H1 (cell line): ENCODE measurements around the gene SMTNL2. TPM values are rescaled to one million over a fixed set of nuclear protein-coding genes. Genes with fewer than 3 reads are reported as not detected.

Experiments
- CTCF ChIA-PET: fragments of 300-600 bp; sonication (Branson Sonifier 250); formaldehyde crosslinking; loops from one replicate; lab custom pipeline; 2021; ENCODE audit not compliant: partially characterized antibody; lab: Charles Lee
- POLR2A ChIA-PET: fragments of 300-600 bp; sonication (Branson Sonifier 250); formaldehyde crosslinking; loops from one replicate; lab custom pipeline; 2021; ENCODE audit warnings: inconsistent platforms; ENCODE audit not compliant: partially characterized antibody; lab: Charles Lee
- DNase-seq, 2 experiments: peaks; one replicate each; pipeline versions ENCODE4 v3.0.0 to v3.0.0-alpha.2; 2010 to 2022; ENCODE audit warnings: low spot score in 2 of 2, low read depth in 1 of 2, mixed read lengths in 1 of 2
- FAIRE-seq: peaks from 2 replicates; lab custom pipeline; 2011; peaks lifted over from hg19 to GRCh38; lab: Jason Lieb, UNC
- H2AFZ ChIP-seq: 2 replicates; pipeline ENCODE4 v1.8.1; 2012; ENCODE audit warnings: low read length, inconsistent platforms
- H2AK5ac ChIP-seq: 2 replicates; pipeline ENCODE4 v1.6.1; 2013; ENCODE audit warnings: low read depth, low read length
- H2BK120ac ChIP-seq: replicated peaks from 2 replicates; pipeline ENCODE3; 2013; ENCODE audit warnings: low read depth, low read length, inconsistent platforms
- H2BK12ac ChIP-seq: 2 replicates; pipeline ENCODE4 v1.6.1; 2013; ENCODE audit warnings: low read depth, low read length
- H2BK15ac ChIP-seq: 2 replicates; pipeline ENCODE4 v1.6.1; 2013; ENCODE audit warnings: low read length
- H2BK20ac ChIP-seq: 2 replicates; pipeline ENCODE4 v1.6.1; 2013; ENCODE audit warnings: low read length
- H2BK5ac ChIP-seq: 2 replicates; pipeline ENCODE4 v1.6.1; 2013; ENCODE audit warnings: low read depth, low read length
- H3K14ac ChIP-seq: 2 replicates; pipeline ENCODE4 v1.6.1; 2013; ENCODE audit warnings: inconsistent platforms; ENCODE audit not compliant: insufficient read length
- H3K18ac ChIP-seq: 2 replicates; pipeline ENCODE4 v1.6.1; 2013; ENCODE audit warnings: low read length; ENCODE audit errors: extremely low read depth
- H3K23ac ChIP-seq: 2 replicates; pipeline ENCODE4 v1.6.1; 2013; ENCODE audit warnings: inconsistent platforms; ENCODE audit not compliant: insufficient read length
- H3K23me2 ChIP-seq: 2 replicates; pipeline ENCODE4 v1.6.1; 2013; ENCODE audit warnings: low read depth, low read length
- H3K27ac ChIP-seq: 2 replicates; pipeline ENCODE4 v1.6.1; 2011; ENCODE audit warnings: low read depth, low read length, inconsistent platforms
- H3K27me3 ChIP-seq, 4 experiments: replicated peaks in 1 of 4; 1 replicate in 1 of 4; 2 replicates in 3 of 4; pipeline versions ENCODE4 v1.6.1 to v1.8.1; 2011 to 2013; ENCODE audit warnings: low read length in 3 of 4, mild to moderate bottlenecking in 3 of 4, inconsistent platforms in 2 of 4, mixed read lengths in 2 of 4, moderate library complexity in 1 of 4; ENCODE audit not compliant: control insufficient read depth in 3 of 4, insufficient read depth in 3 of 4; ENCODE audit errors: extremely low read depth in 1 of 4
- H3K36me3 ChIP-seq, 4 experiments: 2 replicates each; pipeline versions ENCODE4 v1.6.1 to v1.8.1; 2011 to 2013; ENCODE audit warnings: mild to moderate bottlenecking in 4 of 4, low read length in 3 of 4, moderate library complexity in 2 of 4, control low read depth in 1 of 4, inconsistent platforms in 1 of 4; ENCODE audit not compliant: insufficient read depth in 4 of 4, control insufficient read depth in 2 of 4
- H3K4ac ChIP-seq: replicated peaks from 2 replicates; pipeline ENCODE3; 2013; ENCODE audit warnings: low read length, low read depth, mixed read lengths, inconsistent platforms; ENCODE audit not compliant: insufficient read length
- H3K4me1 ChIP-seq, 4 experiments: replicated peaks in 1 of 4; 1 replicate in 1 of 4; 2 replicates in 3 of 4; pipeline versions ENCODE4 v1.6.1 to v1.8.1; 2011 to 2013; ENCODE audit warnings: low read length in 3 of 4, inconsistent platforms in 2 of 4, mixed read lengths in 1 of 4; ENCODE audit not compliant: insufficient read depth in 4 of 4, control insufficient read depth in 3 of 4
- H3K4me2 ChIP-seq, 2 experiments: 2 replicates each; pipeline versions ENCODE4 v1.6.1 to v1.8.1; 2011 to 2013; ENCODE audit warnings: low read depth in 2 of 2, low read length in 2 of 2, control low read depth in 1 of 2, inconsistent platforms in 1 of 2, mild to moderate bottlenecking in 1 of 2; ENCODE audit not compliant: insufficient read depth in 1 of 2
- H3K4me3 ChIP-seq, 4 experiments: fragments of 200-600, 300-600 bp in 1 of 4; sonication (generic), shearing (Covaris generic), sonication (Bioruptor Twin) in 1 of 4; 2 replicates each; pipeline versions ENCODE4 v1.5.1 to v1.8.1; 2011 to 2016; ENCODE audit warnings: low read length in 4 of 4, low read depth in 3 of 4, control low read depth in 2 of 4, inconsistent platforms in 2 of 4, mild to moderate bottlenecking in 2 of 4, mixed read lengths in 1 of 4, moderate library complexity in 1 of 4; ENCODE audit not compliant: insufficient read depth in 2 of 4; ENCODE audit errors: extremely low read depth in 1 of 4
- H3K56ac ChIP-seq: replicated peaks from 2 replicates; pipeline ENCODE3; 2013; ENCODE audit warnings: low read depth, mild to moderate bottlenecking, mixed read lengths, low read length, inconsistent platforms; ENCODE audit not compliant: insufficient read length
- H3K79me1 ChIP-seq: 2 replicates; pipeline ENCODE4 v1.6.1; 2013; ENCODE audit warnings: low read depth, low read length, control low read depth
- H3K79me2 ChIP-seq, 2 experiments: 2 replicates each; pipeline versions ENCODE4 v1.6.1 to v1.8.1; 2012 to 2013; ENCODE audit warnings: low read length in 2 of 2, mild to moderate bottlenecking in 2 of 2, inconsistent platforms in 1 of 2; ENCODE audit not compliant: insufficient read depth in 2 of 2, control insufficient read depth in 1 of 2
- H3K9ac ChIP-seq, 4 experiments: replicated peaks in 1 of 4; 1 replicate in 1 of 4; 2 replicates in 3 of 4; pipeline versions ENCODE4 v1.6.1 to v1.8.1; 2011 to 2013; ENCODE audit warnings: low read depth in 3 of 4, low read length in 3 of 4, control low read depth in 2 of 4, mild to moderate bottlenecking in 2 of 4, moderate library complexity in 2 of 4, inconsistent platforms in 1 of 4; ENCODE audit errors: extremely low read depth in 1 of 4
- H3K9me3 ChIP-seq, 2 experiments: 2 replicates each; pipeline versions ENCODE4 v1.6.1 to v1.8.1; 2012 to 2013; ENCODE audit warnings: mild to moderate bottlenecking in 2 of 2, moderate library complexity in 2 of 2, control low read depth in 1 of 2, inconsistent platforms in 1 of 2, low read depth in 1 of 2, low read length in 1 of 2, mixed read lengths in 1 of 2; ENCODE audit not compliant: insufficient read depth in 2 of 2
- H4K20me1 ChIP-seq, 2 experiments: replicated peaks in 1 of 2; 2 replicates each; pipeline versions ENCODE3 to v1.8.1; 2011 to 2013; ENCODE audit warnings: inconsistent platforms in 2 of 2, low read length in 2 of 2, mild to moderate bottlenecking in 1 of 2; ENCODE audit not compliant: insufficient read depth in 2 of 2, control insufficient read depth in 1 of 2
- H4K5ac ChIP-seq: 2 replicates; pipeline ENCODE4 v1.6.1; 2013; ENCODE audit warnings: low read length, low read depth, mixed read lengths, inconsistent platforms; ENCODE audit not compliant: insufficient read length
- H4K8ac ChIP-seq: 2 replicates; pipeline ENCODE4 v1.8.0; 2013; ENCODE audit warnings: mild to moderate bottlenecking, moderate library complexity, low read length, inconsistent platforms; ENCODE audit not compliant: insufficient read depth; ENCODE audit errors: extremely low read depth
- H4K91ac ChIP-seq: replicated peaks from 2 replicates; pipeline ENCODE3; 2013; ENCODE audit warnings: low read length, mixed read lengths, inconsistent platforms; ENCODE audit not compliant: insufficient read length
- EGR1 ChIP-seq: IDR thresholded peaks from 2 replicates; pipeline ENCODE4 v1.6.1; 2011; ENCODE audit warnings: low read depth, low read length, borderline replicate concordance
- GABPA ChIP-seq: IDR thresholded peaks from 2 replicates; pipeline ENCODE4 v1.6.1; 2011; ENCODE audit warnings: mild to moderate bottlenecking, low read length, moderate library complexity, borderline replicate concordance; ENCODE audit not compliant: insufficient read depth
- GTF2F1 ChIP-seq: IDR thresholded peaks from 2 replicates; pipeline ENCODE4 v1.6.1; 2012; ENCODE audit warnings: low read depth, low read length, improper control_type of control experiment, borderline replicate concordance
- NANOG ChIP-seq: IDR thresholded peaks from 2 replicates; pipeline ENCODE4 v1.6.1; 2011; ENCODE audit warnings: low read length, low read depth, mild to moderate bottlenecking, inconsistent platforms; ENCODE audit not compliant: insufficient read depth, poor library complexity, severe bottlenecking
- POLR2A ChIP-seq, 2 experiments: IDR thresholded peaks; 1 replicate in 1 of 2; 2 replicates in 1 of 2; pipeline ENCODE4 v1.6.1; 2011; ENCODE audit warnings: low read depth in 2 of 2, low read length in 2 of 2, mild to moderate bottlenecking in 2 of 2; ENCODE audit errors: control extremely low read depth in 1 of 2
- WGBS, 2 experiments: shearing (Covaris generic) in 1 of 2; methylation state at CpG; one replicate each; pipeline versions ENCODE4 v1.1.6 to v1.1.7; 2013 to 2015; ENCODE audit warnings: low lambda C conversion rate in 2 of 2, mixed read lengths in 2 of 2, inconsistent platforms in 1 of 2, low coverage in 1 of 2, missing lambda C conversion rate in 1 of 2; ENCODE audit not compliant: insufficient replicate concordance in 2 of 2, insufficient coverage in 1 of 2, insufficient read length in 1 of 2; ENCODE audit errors: extremely low coverage in 1 of 2, missing lambda C conversion rate in 1 of 2; 5-methylcytosine and 5-hydroxymethylcytosine counted together
- polyA plus RNA-seq, 7 experiments: library from polyadenylated mRNA; depleted of rRNA in 3 of 7; stranded (reverse) in 5 of 7; unstranded in 2 of 7; fragments of >200 nt in 5 of 7; fragments of 200-250 nt in 2 of 7; gene quantifications; 1 replicate in 5 of 7; 2 replicates in 1 of 7; 4 replicates in 1 of 7; pipeline versions ENCODE4 v1.2.1 to v1.2.3, GENCODE V29; 2011 to 2013; ENCODE audit warnings: missing spikeins in 2 of 7, mixed read lengths in 2 of 7
- total RNA-seq: library from RNA; stranded (reverse); fragmentation: NEBNext Ultra II Directional; extraction: Animal tissue kit (Norgen Biotek cat#: 25700); gene quantifications from 2 replicates; pipeline ENCODE4 v1.2.1, GENCODE V29; 2021
- TF ChIP-seq, protein P1 (sequence below): IDR thresholded peaks from 2 replicates; pipeline ENCODE4 v1.6.1; 2012; ENCODE audit warnings: inconsistent platforms
- TF ChIP-seq, protein P2 (sequence below), 3 experiments: IDR thresholded peaks; 1 replicate in 2 of 3; 2 replicates in 1 of 3; pipeline versions ENCODE4 v1.5.1 to v1.6.1; 2011; ENCODE audit warnings: low read length in 3 of 3, mild to moderate bottlenecking in 3 of 3, inconsistent platforms in 2 of 3, low read depth in 1 of 3, moderate library complexity in 1 of 3; ENCODE audit not compliant: insufficient read depth in 1 of 3; ENCODE audit errors: control extremely low read depth in 1 of 3

Gene SMTNL2
- total and polyA plus RNA-seq, 2 of the 8 experiments (the other 6 are each of a cell fraction or from before 2014, with no cell fraction given) = 3.6 to 4.5 TPM

DNA sequence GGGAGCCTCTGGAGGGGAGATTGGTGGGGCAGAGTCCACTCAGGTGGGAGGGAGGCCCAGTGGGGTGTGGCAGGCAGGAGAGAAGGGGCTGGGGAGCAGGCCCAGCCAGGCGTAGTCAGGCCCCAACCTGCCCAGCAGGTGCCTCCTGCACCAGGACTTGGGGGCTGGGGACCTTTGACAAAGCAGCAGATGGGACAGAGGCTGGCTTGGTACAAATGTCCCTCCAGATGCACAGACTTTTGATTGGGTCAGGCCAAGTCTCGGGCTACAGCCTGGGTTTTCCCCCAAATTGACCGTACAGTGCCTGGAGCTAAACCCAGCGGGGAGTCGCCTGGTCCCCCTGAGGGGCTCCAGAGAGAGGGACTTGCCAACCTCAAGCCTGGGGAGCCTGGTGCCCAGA lies 24.4 kb upstream of the SMTNL2 start:
- no peak overlapping the region for H4K5ac ChIP-seq
- H2BK20ac ChIP-seq = no peak overlapping the region
- no peak overlapping the region for H3K4ac ChIP-seq
- no peak overlapping the region for H3K23ac ChIP-seq
- H4K20me1 ChIP-seq = no peaks in the 10 kb centered on the region
- no peak overlapping the region for H2AFZ ChIP-seq
- no peak overlapping the region for H2AK5ac ChIP-seq
- 78% methylated on average over 5 of the region's 5 CpGs; no CpG with 5 or more reads in 1 of the 2 experiments for WGBS, 2 experiments
- no peaks in the 10 kb centered on the region for H3K79me1 ChIP-seq
- no peak overlapping the region for H2BK5ac ChIP-seq
- no peak for TF ChIP-seq POLR2A (IDR thresholded peaks at IDR 0.05; ENCODE audit: control extremely low read depth in 1 of 2, low read depth in 2 of 2, low read length in 2 of 2)
- TF ChIP-seq GTF2F1 = no peak
- TF ChIP-seq, protein P1, sequence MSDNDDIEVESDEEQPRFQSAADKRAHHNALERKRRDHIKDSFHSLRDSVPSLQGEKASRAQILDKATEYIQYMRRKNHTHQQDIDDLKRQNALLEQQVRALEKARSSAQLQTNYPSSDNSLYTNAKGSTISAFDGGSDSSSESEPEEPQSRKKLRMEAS = no peak
- no peak for TF ChIP-seq EGR1
- no peak for TF ChIP-seq NANOG
- TF ChIP-seq GABPA = no peak
- TF ChIP-seq, protein P2, sequence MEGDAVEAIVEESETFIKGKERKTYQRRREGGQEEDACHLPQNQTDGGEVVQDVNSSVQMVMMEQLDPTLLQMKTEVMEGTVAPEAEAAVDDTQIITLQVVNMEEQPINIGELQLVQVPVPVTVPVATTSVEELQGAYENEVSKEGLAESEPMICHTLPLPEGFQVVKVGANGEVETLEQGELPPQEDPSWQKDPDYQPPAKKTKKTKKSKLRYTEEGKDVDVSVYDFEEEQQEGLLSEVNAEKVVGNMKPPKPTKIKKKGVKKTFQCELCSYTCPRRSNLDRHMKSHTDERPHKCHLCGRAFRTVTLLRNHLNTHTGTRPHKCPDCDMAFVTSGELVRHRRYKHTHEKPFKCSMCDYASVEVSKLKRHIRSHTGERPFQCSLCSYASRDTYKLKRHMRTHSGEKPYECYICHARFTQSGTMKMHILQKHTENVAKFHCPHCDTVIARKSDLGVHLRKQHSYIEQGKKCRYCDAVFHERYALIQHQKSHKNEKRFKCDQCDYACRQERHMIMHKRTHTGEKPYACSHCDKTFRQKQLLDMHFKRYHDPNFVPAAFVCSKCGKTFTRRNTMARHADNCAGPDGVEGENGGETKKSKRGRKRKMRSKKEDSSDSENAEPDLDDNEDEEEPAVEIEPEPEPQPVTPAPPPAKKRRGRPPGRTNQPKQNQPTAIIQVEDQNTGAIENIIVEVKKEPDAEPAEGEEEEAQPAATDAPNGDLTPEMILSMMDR (IDR thresholded peaks at IDR 0.05; ENCODE audit: control extremely low read depth in 1 of 3, insufficient read depth in 1 of 3, low read depth in 1 of 3, low read length in 3 of 3) = no peak
- DNase-seq = no peak
- H2BK15ac ChIP-seq = no peak overlapping the region; the same call in 1 of the 2 replicates
- POLR2A ChIA-PET = interaction anchor here (0.6 to 32.8 kb wide), 4 partner anchors 8 to 72 kb away, joined by 3 to 546 read pairs (median 3); no protein-coding TSS in a partner anchor
- H2BK120ac ChIP-seq = no peak overlapping the region
- CTCF ChIA-PET = interaction anchor here (0.8 to 4.1 kb wide), 11 partner anchors 11 to 139 kb away, joined by 3 to 32 read pairs (median 3); no protein-coding TSS in a partner anchor
- H3K4me2 ChIP-seq = no peak overlapping the region
- H2BK12ac ChIP-seq = peak overlapping the region; percentile 39; the same call in 1 of the 2 replicates
- no peaks in the 10 kb centered on the region for H3K27me3 ChIP-seq
- H3K4me3 ChIP-seq = no peak overlapping the region
- no peak overlapping the region for H4K8ac ChIP-seq
- peaks cover 4% of the 10 kb centered on the region; the same call in 1 of the 2 replicates for H3K23me2 ChIP-seq
- no peaks in the 10 kb centered on the region for H3K9me3 ChIP-seq
- H3K27ac ChIP-seq = no peak overlapping the region
- no peak overlapping the region for H4K91ac ChIP-seq
- H3K14ac ChIP-seq = no peak overlapping the region
- no peak overlapping the region for H3K56ac ChIP-seq
- H3K79me2 ChIP-seq = peaks cover 0 to 2% of the 10 kb centered on the region in 2 experiments; a peak in 3 of 4 replicates
- no peak overlapping the region for H3K18ac ChIP-seq
- no peaks in the 10 kb centered on the region for H3K36me3 ChIP-seq
- FAIRE-seq = no peak
- H3K4me1 ChIP-seq = peaks cover 6 to 14% (median 7%) of the 10 kb centered on the region in 4 experiments; a peak in 6 of 7 replicates
- no peak overlapping the region; a peak in 1 of 7 replicates for H3K9ac ChIP-seq
